Osteoblast (primary cell): ENCODE data around the gene ALDH3A1. TPM values are rescaled to one million over a fixed set of nuclear protein-coding genes. Genes with fewer than 3 reads are reported as not detected.
A peak's percentile ranks its signal among the peaks of the same experiment; 100 is the strongest.

Source experiments
- DNase-seq: peaks from one replicate; pipeline ENCODE4 v3.0.0; 2011; ENCODE audit warnings: low spot score, mixed read lengths; ENCODE audit not compliant: insufficient read length; ENCODE audit errors: missing footprints
- H2AFZ ChIP-seq: 2 replicates; pipeline ENCODE4 v1.6.0; 2011; ENCODE audit warnings: mild to moderate bottlenecking, low read length
- H3K27ac ChIP-seq: 2 replicates; pipeline ENCODE4 v1.5.1; 2011; ENCODE audit warnings: mild to moderate bottlenecking, low read depth, low read length, moderate library complexity
- H3K27me3 ChIP-seq: 2 replicates; pipeline ENCODE4 v1.6.0; 2012; ENCODE audit warnings: mild to moderate bottlenecking, control low read depth, inconsistent platforms, low read length, moderate library complexity; ENCODE audit not compliant: insufficient read depth
- H3K36me3 ChIP-seq: 2 replicates; pipeline ENCODE4 v1.5.1; 2011; ENCODE audit warnings: mild to moderate bottlenecking, low read length, control low read depth, moderate library complexity; ENCODE audit not compliant: insufficient read depth
- H3K4me1 ChIP-seq: 2 replicates; pipeline ENCODE4 v1.5.1; 2011; ENCODE audit warnings: mild to moderate bottlenecking, low read length, control low read depth, moderate library complexity; ENCODE audit not compliant: insufficient read depth
- H3K4me2 ChIP-seq: 2 replicates; pipeline ENCODE4 v1.6.0; 2011; ENCODE audit warnings: mild to moderate bottlenecking, low read length; ENCODE audit not compliant: insufficient read depth
- H3K4me3 ChIP-seq: fragments of 200-600 bp; sonication (generic); 3 replicates; pipeline ENCODE4 v1.5.1; 2012; ENCODE audit warnings: mild to moderate bottlenecking, low read length, inconsistent platforms; ENCODE audit not compliant: insufficient read depth
- H3K79me2 ChIP-seq: 2 replicates; pipeline ENCODE4 v1.6.0; 2012; ENCODE audit warnings: mild to moderate bottlenecking, low read length, control low read depth, inconsistent platforms; ENCODE audit not compliant: insufficient read depth
- H3K9me3 ChIP-seq: 2 replicates; pipeline ENCODE4 v1.5.1; 2011; ENCODE audit warnings: low read depth, low read length, control low read depth
- H4K20me1 ChIP-seq: 2 replicates; pipeline ENCODE4 v1.6.0; 2012; ENCODE audit warnings: mild to moderate bottlenecking, low read length, control low read depth; ENCODE audit not compliant: insufficient read depth
- total RNA-seq: library from RNA; depleted of rRNA; stranded (reverse); fragments of >200 nt; gene quantifications from 2 replicates; pipeline ENCODE4 v1.2.3, GENCODE V29; 2012
- TF ChIP-seq, protein P1 (sequence below): IDR thresholded peaks from 2 replicates; pipeline ENCODE4 v1.5.1; 2011; ENCODE audit warnings: mild to moderate bottlenecking, low read depth, low read length, moderate library complexity; ENCODE audit errors: extremely low read depth

Gene ALDH3A1
- total RNA-seq, 1 donor = under 0.01 TPM

DNA sequence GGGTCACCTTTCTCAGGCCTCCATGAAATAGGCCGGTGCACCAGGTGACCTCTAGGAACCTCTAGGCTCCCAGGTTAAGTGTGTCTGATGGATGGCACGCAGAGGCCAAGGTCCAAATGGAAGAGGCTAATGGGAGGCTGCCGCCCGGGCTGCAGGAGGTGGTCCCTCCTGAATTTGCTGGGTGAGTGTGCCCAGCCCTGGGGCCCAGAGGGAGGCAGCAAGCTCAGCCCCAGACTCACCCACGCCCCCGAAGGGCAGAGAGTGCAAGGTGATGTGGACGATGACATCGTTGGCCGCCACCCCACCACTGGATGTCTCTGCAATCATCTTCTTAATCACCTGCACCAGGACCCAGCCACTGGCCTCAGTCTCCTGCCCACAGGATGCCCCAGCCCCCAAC, 9.3 kb downstream of the ALDH3A1 start:
- no peak overlapping the region for H3K4me3 ChIP-seq

DNA sequence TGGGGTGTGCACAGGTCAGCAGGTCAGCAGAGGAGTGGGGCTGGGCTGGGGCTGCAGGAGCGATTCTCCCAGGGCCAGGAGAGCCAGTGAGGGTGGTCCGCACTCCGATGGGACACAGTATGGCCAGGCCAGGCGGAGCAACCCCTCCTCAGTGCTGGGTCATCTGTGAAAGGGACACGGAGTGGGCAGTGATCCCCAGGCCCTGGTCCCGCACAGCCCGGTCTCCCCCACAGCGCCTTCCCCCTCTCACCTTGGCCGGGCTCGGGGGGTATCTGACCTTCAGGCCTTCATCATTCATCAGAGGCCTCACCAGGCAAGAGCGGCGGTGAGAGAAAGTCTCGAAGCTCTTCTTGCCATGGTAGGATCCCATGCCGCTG, 10.0 kb downstream of the ALDH3A1 start:
- Histone ChIP-seq H3K27ac (no peak overlapping the region), H3K36me3 (no peaks in the 10 kb centered on the region), H3K4me2 (no peak overlapping the region), H3K79me2 (no peaks in the 10 kb centered on the region), H3K4me1 (no peaks in the 10 kb centered on the region), H3K27me3 (no peaks in the 10 kb centered on the region), H3K9me3 (no peaks in the 10 kb centered on the region), H4K20me1 (no peaks in the 10 kb centered on the region), H3K4me3 (no peak overlapping the region), H2AFZ (no peak overlapping the region)
- TF ChIP-seq, protein P1, sequence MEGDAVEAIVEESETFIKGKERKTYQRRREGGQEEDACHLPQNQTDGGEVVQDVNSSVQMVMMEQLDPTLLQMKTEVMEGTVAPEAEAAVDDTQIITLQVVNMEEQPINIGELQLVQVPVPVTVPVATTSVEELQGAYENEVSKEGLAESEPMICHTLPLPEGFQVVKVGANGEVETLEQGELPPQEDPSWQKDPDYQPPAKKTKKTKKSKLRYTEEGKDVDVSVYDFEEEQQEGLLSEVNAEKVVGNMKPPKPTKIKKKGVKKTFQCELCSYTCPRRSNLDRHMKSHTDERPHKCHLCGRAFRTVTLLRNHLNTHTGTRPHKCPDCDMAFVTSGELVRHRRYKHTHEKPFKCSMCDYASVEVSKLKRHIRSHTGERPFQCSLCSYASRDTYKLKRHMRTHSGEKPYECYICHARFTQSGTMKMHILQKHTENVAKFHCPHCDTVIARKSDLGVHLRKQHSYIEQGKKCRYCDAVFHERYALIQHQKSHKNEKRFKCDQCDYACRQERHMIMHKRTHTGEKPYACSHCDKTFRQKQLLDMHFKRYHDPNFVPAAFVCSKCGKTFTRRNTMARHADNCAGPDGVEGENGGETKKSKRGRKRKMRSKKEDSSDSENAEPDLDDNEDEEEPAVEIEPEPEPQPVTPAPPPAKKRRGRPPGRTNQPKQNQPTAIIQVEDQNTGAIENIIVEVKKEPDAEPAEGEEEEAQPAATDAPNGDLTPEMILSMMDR = no peak
- peak; percentile 4 for DNase-seq

More for the DNA sequence above, 9.3 kb downstream of the ALDH3A1 start:
- Histone ChIP-seq H3K9me3 (no peaks in the 10 kb centered on the region), H4K20me1 (no peaks in the 10 kb centered on the region), H3K4me1 (no peaks in the 10 kb centered on the region), H3K4me2 (no peak overlapping the region), H3K79me2 (no peaks in the 10 kb centered on the region), H3K27me3 (no peaks in the 10 kb centered on the region), H3K27ac (no peak overlapping the region), H2AFZ (no peak overlapping the region), H3K36me3 (no peaks in the 10 kb centered on the region)
- peak; percentile 45 for DNase-seq
- TF ChIP-seq, protein P1 = no peak

DNA sequence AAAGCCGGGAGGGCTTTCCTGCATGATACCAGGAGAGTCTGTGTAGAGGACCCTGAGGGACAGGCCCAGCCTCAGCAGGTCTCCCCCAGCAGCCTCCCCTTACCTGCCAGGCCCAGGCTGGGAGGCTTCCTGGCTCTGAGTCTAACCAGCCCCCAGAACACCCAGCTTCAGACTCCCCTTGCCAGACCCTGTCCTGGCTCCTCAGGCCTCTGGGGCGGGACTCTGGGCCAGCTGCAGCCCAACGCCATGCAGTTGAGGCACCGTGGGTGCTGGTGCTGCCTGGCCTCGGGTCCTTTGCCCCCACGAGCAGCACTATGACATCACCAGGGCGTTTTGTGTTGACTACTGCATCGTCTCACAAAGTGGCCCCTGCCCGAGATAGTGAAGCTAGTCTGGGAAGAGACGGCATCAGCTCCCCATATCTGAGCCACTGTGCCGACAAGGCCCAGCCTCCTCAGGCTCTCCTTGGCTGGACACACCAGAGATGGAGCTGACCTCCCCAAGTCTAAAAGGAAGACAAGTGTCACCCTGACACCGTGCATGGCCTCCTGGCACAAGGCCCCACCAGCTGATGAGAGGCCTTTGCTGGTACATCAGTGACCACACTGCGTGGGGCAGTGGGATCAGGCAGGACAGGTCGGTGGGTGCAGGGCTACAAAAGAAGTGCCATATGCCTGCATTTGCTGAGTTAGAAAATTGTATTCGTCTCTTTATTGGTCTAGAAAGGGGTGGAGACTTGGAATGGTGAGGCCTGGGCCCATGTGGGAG, 10.6 kb downstream of the ALDH3A1 start:
- no peaks in the 10 kb centered on the region for H3K27me3 ChIP-seq
- H3K4me1 ChIP-seq = no peaks in the 10 kb centered on the region
- H3K36me3 ChIP-seq = no peaks in the 10 kb centered on the region
- H3K79me2 ChIP-seq = no peaks in the 10 kb centered on the region
- no peaks in the 10 kb centered on the region for H4K20me1 ChIP-seq
- H3K27ac ChIP-seq = no peak overlapping the region
- TF ChIP-seq, protein P1 = no peak
- no peak overlapping the region for H3K4me3 ChIP-seq
- no peaks in the 10 kb centered on the region for H3K9me3 ChIP-seq
- no peak overlapping the region for H3K4me2 ChIP-seq
- H2AFZ ChIP-seq = no peak overlapping the region
- DNase-seq = peak; percentile 77

DNA sequence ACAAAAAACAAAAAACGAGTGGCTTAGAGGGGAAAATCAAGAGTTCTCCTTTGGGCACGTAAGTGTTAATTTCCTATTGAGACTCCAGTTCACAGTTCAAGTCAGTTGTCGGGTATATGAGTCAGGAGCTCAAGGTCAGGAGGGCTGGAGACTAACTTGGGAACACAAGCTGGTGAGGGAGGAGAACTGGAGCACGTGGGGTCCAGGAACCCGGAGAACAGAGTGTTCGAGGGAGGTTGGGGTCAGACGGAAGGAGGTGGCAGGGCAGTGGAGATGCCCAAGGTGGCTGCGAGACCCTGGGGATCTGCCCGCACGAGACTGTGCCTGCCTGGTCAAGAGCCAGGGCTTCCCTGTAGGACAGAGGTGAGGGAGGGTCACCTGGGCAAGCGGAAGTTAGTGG, 12.0 kb downstream of the ALDH3A1 start:
- DNase-seq = peak; percentile 34
- Histone ChIP-seq H2AFZ (no peak overlapping the region), H3K4me2 (no peak overlapping the region), H3K36me3 (no peaks in the 10 kb centered on the region), H3K27ac (no peak overlapping the region), H3K79me2 (no peaks in the 10 kb centered on the region), H3K27me3 (no peaks in the 10 kb centered on the region), H3K4me1 (no peaks in the 10 kb centered on the region), H4K20me1 (no peaks in the 10 kb centered on the region), H3K4me3 (no peak overlapping the region), H3K9me3 (no peaks in the 10 kb centered on the region)
- TF ChIP-seq, protein P1 = no peak
